ENCODE data around the gene RGS16.

Gene RGS16

DNA sequence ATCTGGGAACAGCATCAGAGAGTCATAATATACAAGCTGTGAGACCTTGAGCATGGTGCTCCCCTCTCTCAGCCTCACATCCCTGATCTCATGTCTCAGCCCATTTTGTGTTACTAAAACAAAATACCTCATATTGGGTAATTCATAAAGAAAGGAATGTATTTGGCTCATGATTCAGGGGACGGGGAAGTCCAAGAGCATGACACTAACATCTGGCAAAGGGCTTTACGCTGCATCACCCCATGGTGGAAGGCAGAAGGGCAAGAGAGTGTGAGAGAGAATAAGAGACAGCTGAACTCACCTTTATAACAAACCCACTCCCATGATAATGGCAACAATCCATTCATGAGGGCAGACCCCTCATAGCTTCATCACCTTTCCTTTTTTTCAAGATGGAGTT lies 51.7 kb downstream of the RGS16 start:
- H3K4me3 ChIP-seq (ENCODE audit: low read depth, low read length): no peak overlapping the region
- H3K27me3 ChIP-seq (ENCODE audit: control insufficient read depth, insufficient read depth, low read length): no peaks in the 10 kb centered on the region
- H3K9ac ChIP-seq (ENCODE audit: low read length): no peak overlapping the region
- H3K9me3 ChIP-seq (ENCODE audit: control insufficient read depth, insufficient read depth, low read depth, low read length): peaks cover 10% of the 10 kb centered on the region
- H3K27ac ChIP-seq (ENCODE audit: low read depth, low read length): no peak overlapping the region
- H3K36me3 ChIP-seq (ENCODE audit: control insufficient read depth, insufficient read depth, low read length): no peaks in the 10 kb centered on the region
- no peaks in the 10 kb centered on the region for H3K4me1 ChIP-seq (ENCODE audit: control insufficient read depth, insufficient read depth, low read length)

GRCh38 chr1:182549811-182550210 lies 54.4 kb downstream of the RGS16 start:
- no peaks in the 10 kb centered on the region for H3K4me1 ChIP-seq (ENCODE audit: control insufficient read depth, insufficient read depth, low read length)
- no peak overlapping the region for H3K4me3 ChIP-seq (ENCODE audit: low read depth, low read length)
- no peak overlapping the region for H3K27ac ChIP-seq (ENCODE audit: low read depth, low read length)
- H3K36me3 ChIP-seq (ENCODE audit: control insufficient read depth, insufficient read depth, low read length): no peaks in the 10 kb centered on the region
- no peak overlapping the region for H3K9ac ChIP-seq (ENCODE audit: low read length)
- peaks cover 10% of the 10 kb centered on the region for H3K9me3 ChIP-seq (ENCODE audit: control insufficient read depth, insufficient read depth, low read depth, low read length)
- H3K27me3 ChIP-seq (ENCODE audit: control insufficient read depth, insufficient read depth, low read length): no peaks in the 10 kb centered on the region

DNA sequence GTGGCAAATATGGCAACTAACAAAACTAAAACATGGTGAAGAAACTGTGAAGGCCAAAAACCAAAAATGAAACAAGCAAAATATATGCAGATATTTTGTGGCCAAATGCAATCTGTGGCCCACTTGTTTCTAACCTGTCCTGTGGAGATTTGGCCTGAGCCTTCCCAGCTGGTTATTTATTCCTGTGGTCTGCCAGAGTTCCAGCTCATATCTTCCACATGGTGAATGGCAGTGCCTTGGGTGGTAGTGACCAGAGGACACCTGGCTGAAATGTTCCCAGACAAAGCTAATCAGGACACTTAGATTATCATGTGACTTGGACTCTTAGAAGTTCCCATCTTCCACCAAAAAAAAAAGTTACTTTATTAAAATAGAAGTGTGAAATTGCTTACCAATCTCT lies 54.8 kb downstream of the RGS16 start:
- no peaks in the 10 kb centered on the region for H3K27me3 ChIP-seq (ENCODE audit: control insufficient read depth, insufficient read depth, low read length)
- H3K4me3 ChIP-seq (ENCODE audit: low read depth, low read length): no peak overlapping the region
- H3K27ac ChIP-seq (ENCODE audit: low read depth, low read length): no peak overlapping the region
- H3K36me3 ChIP-seq (ENCODE audit: control insufficient read depth, insufficient read depth, low read length): no peaks in the 10 kb centered on the region
- peaks cover 10% of the 10 kb centered on the region for H3K9me3 ChIP-seq (ENCODE audit: control insufficient read depth, insufficient read depth, low read depth, low read length)
- no peaks in the 10 kb centered on the region for H3K4me1 ChIP-seq (ENCODE audit: control insufficient read depth, insufficient read depth, low read length)
- no peak overlapping the region for H3K9ac ChIP-seq (ENCODE audit: low read length)

Data from HUES6 (cell line).